Astrocyte (in vitro differentiated cells and primary cell): Measurements from ENCODE around the gene PPP1R15B. TPM values are rescaled to one million over a fixed set of nuclear protein-coding genes. Genes with fewer than 3 reads are reported as not detected.

Experiments
- DNase-seq: peaks from one replicate; pipeline ENCODE4 v3.0.0-alpha.2; 2010; ENCODE audit warnings: low read depth
- FAIRE-seq: peaks from 2 replicates; lab custom pipeline; 2011; peaks lifted over from hg19 to GRCh38; lab: Jason Lieb, UNC
- H2AFZ ChIP-seq: 2 replicates; pipeline ENCODE4 v1.6.0; 2012; ENCODE audit warnings: low read depth, low read length, inconsistent platforms
- H3K27ac ChIP-seq: 2 replicates; pipeline ENCODE4 v1.5.1; 2011; ENCODE audit warnings: low read depth, low read length, inconsistent platforms
- H3K27me3 ChIP-seq: 2 replicates; pipeline ENCODE4 v1.6.0; 2011; ENCODE audit warnings: low read length, inconsistent platforms; ENCODE audit not compliant: insufficient read depth
- H3K36me3 ChIP-seq: 2 replicates; pipeline ENCODE4 v1.5.1; 2011; ENCODE audit warnings: low read length, inconsistent platforms; ENCODE audit not compliant: insufficient read depth
- H3K4me1 ChIP-seq: 2 replicates; pipeline ENCODE4 v1.5.1; 2011; ENCODE audit warnings: low read length, inconsistent platforms; ENCODE audit not compliant: insufficient read depth
- H3K4me2 ChIP-seq: 2 replicates; pipeline ENCODE4 v1.6.0; 2012; ENCODE audit warnings: low read length, inconsistent platforms
- H3K4me3 ChIP-seq: 2 replicates; pipeline ENCODE4 v1.5.1; 2011; ENCODE audit warnings: low read depth, mild to moderate bottlenecking, low read length, inconsistent platforms; ENCODE audit not compliant: insufficient read depth
- H3K79me2 ChIP-seq: 2 replicates; pipeline ENCODE4 v1.6.0; 2012; ENCODE audit warnings: mild to moderate bottlenecking, low read length, inconsistent platforms; ENCODE audit not compliant: insufficient read depth
- H3K9ac ChIP-seq: 2 replicates; pipeline ENCODE4 v1.6.0; 2012; ENCODE audit warnings: mild to moderate bottlenecking, low read length, inconsistent platforms
- H3K9me3 ChIP-seq: 2 replicates; pipeline ENCODE4 v1.5.1; 2012; ENCODE audit warnings: low read depth, mild to moderate bottlenecking, low read length, inconsistent platforms; ENCODE audit not compliant: insufficient read depth
- H4K20me1 ChIP-seq: 2 replicates; pipeline ENCODE4 v1.6.0; 2012; ENCODE audit warnings: low read length, inconsistent platforms; ENCODE audit not compliant: insufficient read depth
- H3K27ac Mint-ChIP-seq: one replicate; pipeline ENCODE4 v1.8.0; 2021; ENCODE audit warnings: mild to moderate bottlenecking, mixed read lengths; ENCODE audit not compliant: unreplicated experiment
- H3K27me3 Mint-ChIP-seq: one replicate; pipeline ENCODE4 v1.8.0; 2021; ENCODE audit warnings: low read depth, mixed read lengths; ENCODE audit not compliant: unreplicated experiment
- H3K36me3 Mint-ChIP-seq: one replicate; pipeline ENCODE4 v1.8.0; 2021; ENCODE audit warnings: low read depth, mixed read lengths; ENCODE audit not compliant: unreplicated experiment
- H3K4me1 Mint-ChIP-seq: one replicate; pipeline ENCODE4 v1.8.0; 2021; ENCODE audit warnings: low read depth, mixed read lengths; ENCODE audit not compliant: unreplicated experiment
- H3K4me3 Mint-ChIP-seq: one replicate; pipeline ENCODE4 v1.8.0; 2021; ENCODE audit warnings: mild to moderate bottlenecking, moderate library complexity, mixed read lengths; ENCODE audit not compliant: unreplicated experiment
- H3K9me3 Mint-ChIP-seq: one replicate; pipeline ENCODE4 v1.8.0; 2021; ENCODE audit warnings: mild to moderate bottlenecking, mixed read lengths; ENCODE audit not compliant: unreplicated experiment
- CTCF ChIP-seq: IDR thresholded peaks from 2 replicates; pipeline ENCODE4 v1.5.1; 2011; ENCODE audit warnings: low read depth, mild to moderate bottlenecking, inconsistent platforms, low read length, moderate library complexity; ENCODE audit not compliant: insufficient read depth
- EZH2 ChIP-seq: IDR thresholded peaks from 2 replicates; pipeline ENCODE4 v1.6.1; 2012; ENCODE audit warnings: mild to moderate bottlenecking, low read length, inconsistent platforms; ENCODE audit not compliant: insufficient read depth
- total RNA-seq: library from RNA; stranded (reverse); gene quantifications from 2 replicates; pipeline ENCODE4 v1.2.1, GENCODE V29; 2021

PPP1R15B gene
- total RNA-seq, 1 donor from 2014 or later: 38.8 TPM

- H3K4me2 ChIP-seq: no peak overlapping the region
- no peak for TF ChIP-seq CTCF
- Mint-ChIP-seq H3K4me3 (no peak overlapping the region), H3K9me3 (no peaks in the 10 kb centered on the region), H3K27ac (no peak overlapping the region), H3K4me1 (peaks cover 11% of the 10 kb centered on the region), H3K27me3 (peaks cover 22% of the 10 kb centered on the region), H3K36me3 (no peaks in the 10 kb centered on the region)
- H3K4me3 ChIP-seq: no peak overlapping the region
- no peak overlapping the region for H3K9ac ChIP-seq
- H3K27ac ChIP-seq: no peak overlapping the region
- DNase-seq (no peak), FAIRE-seq (no peak)
- H3K27me3 ChIP-seq: peaks cover 13% of the 10 kb centered on the region
- no peaks in the 10 kb centered on the region for H3K36me3 ChIP-seq
- no peaks in the 10 kb centered on the region for H4K20me1 ChIP-seq
- no peaks in the 10 kb centered on the region for H3K79me2 ChIP-seq
- H3K9me3 ChIP-seq: no peaks in the 10 kb centered on the region
- H3K4me1 ChIP-seq: peaks cover 8% of the 10 kb centered on the region
- H2AFZ ChIP-seq: no peak overlapping the region
Observed at GRCh38 chr1:204355913-204356312, 55.7 kb downstream of the PPP1R15B start.

- Mint-ChIP-seq H3K27ac (no peak overlapping the region), H3K27me3 (peaks cover 16% of the 10 kb centered on the region), H3K4me3 (no peak overlapping the region), H3K36me3 (no peaks in the 10 kb centered on the region), H3K9me3 (no peaks in the 10 kb centered on the region), H3K4me1 (peaks cover 15% of the 10 kb centered on the region)
- Histone ChIP-seq H3K27ac (no peak overlapping the region), H3K79me2 (no peaks in the 10 kb centered on the region), H3K4me1 (peaks cover 15% of the 10 kb centered on the region), H3K9me3 (no peaks in the 10 kb centered on the region), H2AFZ (no peak overlapping the region), H3K27me3 (peaks cover 13% of the 10 kb centered on the region), H3K4me2 (no peak overlapping the region), H3K4me3 (no peak overlapping the region), H3K9ac (no peak overlapping the region), H4K20me1 (no peaks in the 10 kb centered on the region), H3K36me3 (no peaks in the 10 kb centered on the region)
- FAIRE-seq (no peak), DNase-seq (no peak)
- no peak for TF ChIP-seq CTCF
- no peak for TF ChIP-seq EZH2
Observed at GRCh38 chr1:204354579-204354978, 57.0 kb downstream of the PPP1R15B start.

Other genes with a start within 250 kb of the PPP1R15B start
- gene REN, start 245.5 kb downstream of the PPP1R15B start, total RNA-seq: not detected in 2 replicates
- 2.2 and 2.7 TPM in 2 replicates for gene KISS1, start 215.3 kb downstream of the PPP1R15B start, total RNA-seq
- gene GOLT1A, start 197.8 kb downstream of the PPP1R15B start, total RNA-seq: 0.50 and 0.65 TPM in 2 replicates
- gene PLEKHA6, start 51.9 kb downstream of the PPP1R15B start, total RNA-seq: 1.5 and 2.7 TPM in 2 replicates
- 17.9 and 19.3 TPM in 2 replicates for gene PIK3C2B, start 83.0 kb upstream of the PPP1R15B start, total RNA-seq
- gene MDM4, start 104.6 kb upstream of the PPP1R15B start, total RNA-seq: 38.5 and 41.1 TPM in 2 replicates